ENCODE results near the gene FBXL13. TPM values are rescaled to one million over a fixed set of nuclear protein-coding genes. Genes with fewer than 3 reads are reported as not detected.

The FBXL13 gene
- 0.33 to 0.83 TPM (median 0.36 TPM) in 5 replicates for total RNA-seq (2022; extraction: Qiagen RNA extraction; ENCODE audit: low read depth)

GRCh38 chr7:103074519-103075336 is at the start of gene FBXL13, which contains the start of gene ARMC10:
FBXL13 (minus strand) TSS chr7:103074796.
ARMC10 (plus strand) TSS chr7:103075140; CDS start chr7:103075273, 133 bp downstream.

GRCh38 chr7:102912742-102913141 is 161.9 kb downstream of the FBXL13 start, which contains the start of gene LRRC17:
LRRC17 (plus strand) TSS chr7:102913000; CDS start chr7:102933914, 20,914 bp downstream.

Other genes starting within 250 kb of the FBXL13 start
- not detected in 5 replicates for gene LRRC17, start 161.8 kb downstream of the FBXL13 start, total RNA-seq (2022; extraction: Qiagen RNA extraction; ENCODE audit: low read depth)
- gene ARMC10, start 344 bp upstream of the FBXL13 start, total RNA-seq (2022; extraction: Qiagen RNA extraction; ENCODE audit: low read depth): 26.1 to 41.0 TPM (median 34.6 TPM) in 5 replicates
- gene NAPEPLD, start 74.3 kb upstream of the FBXL13 start, total RNA-seq (2022; extraction: Qiagen RNA extraction; ENCODE audit: low read depth): 1.9 to 4.2 TPM (median 3.7 TPM) in 5 replicates
- gene PMPCB, start 222.6 kb upstream of the FBXL13 start, total RNA-seq (2022; extraction: Qiagen RNA extraction; ENCODE audit: low read depth): 61.0 to 83.7 TPM (median 64.9 TPM) in 5 replicates

All from A549 treated with ZK216348 at 1 μM for 4 hours (cell line).